ENCODE data around the gene TMEM178B. TPM values are rescaled to one million over a fixed set of nuclear protein-coding genes. Genes with fewer than 3 reads are reported as not detected.

TMEM178B gene
- total and polyA plus RNA-seq, 2 of the 13 experiments (the other 11 are each of a cell fraction or from before 2014, with no cell fraction given): 0.01 to 0.02 TPM

GRCh38 chr7:141351175-141351574, 277.3 kb downstream of the TMEM178B start:
- ATAC-seq (no peak), DNase-seq (ENCODE audit: low spot score) (no peak), FAIRE-seq (no peak)
- Histone ChIP-seq H3K27me3 (ENCODE audit: control insufficient read depth in 1 of 2, insufficient read depth in 2 of 2, low read length in 2 of 2) (peaks cover 0 to 21% of the 10 kb centered on the region in 2 experiments; a peak in 3 of 5 replicates), H3K4me2 (ENCODE audit: low read depth, low read length) (no peak overlapping the region), H3K9ac (ENCODE audit: insufficient read depth, low read depth, low read length) (no peak overlapping the region), H3K9me3 (ENCODE audit: low read length) (no peaks in the 10 kb centered on the region), H3K79me2 (ENCODE audit: insufficient read depth, low read length) (no peaks in the 10 kb centered on the region), H3K4me3 (replicated peaks in 1 of 3; ENCODE audit: insufficient read depth in 1 of 3, low read depth in 2 of 3, low read length in 3 of 3) (no peak overlapping the region), H4K20me1 (ENCODE audit: insufficient read depth, low read length) (no peaks in the 10 kb centered on the region), H3K36me3 (replicated peaks in 1 of 2; ENCODE audit: control insufficient read depth in 1 of 2, insufficient read depth in 2 of 2, low read length in 2 of 2) (no peaks in the 10 kb centered on the region), H2AFZ (ENCODE audit: low read length) (no peak overlapping the region), H3K27ac (ENCODE audit: extremely low read length, insufficient read depth, low read length) (no peak overlapping the region), H3K4me1 (ENCODE audit: insufficient read depth, low read length) (no peaks in the 10 kb centered on the region)
- intact Hi-C loops (cut with micrococcal nuclease; ENCODE audit: unreplicated experiment): no loop called here
- ChIA-PET CTCF (ENCODE audit: low intra/inter-chr PET ratio, low total read pairs) (no interaction called here), POLR2A (no interaction called here)
- in situ Hi-C loops (cut with HindIII; ENCODE audit: extremely low pct_ligation_motif_present, low pct_unique_long_range_greater_than_20kb): no loop called here
- BruUV-seq (replicated peaks): no TSS peak
- 0% methylated on average over 3 of the region's 3 CpGs for WGBS (ENCODE audit: low lambda C conversion rate)
- TF ChIP-seq CBX1 (IDR thresholded peaks at IDR 0.05; ENCODE audit: low read depth) (no peak), ZNF44 (CRISPR knock-in tag; IDR thresholded peaks at IDR 0.05) (no peak), ZNF709 (CRISPR knock-in tag; IDR thresholded peaks at IDR 0.05) (no peak), ZNF780A (CRISPR knock-in tag; IDR thresholded peaks at IDR 0.05) (no peak), TEAD2 (CRISPR knock-in tag; IDR thresholded peaks at IDR 0.05) (no peak), IKZF4 (CRISPR knock-in tag; IDR thresholded peaks at IDR 0.05; ENCODE audit: borderline replicate concordance, low read depth, not compliant biosample characterization) (no peak), CAMTA2 (CRISPR knock-in tag; IDR thresholded peaks at IDR 0.05; ENCODE audit: borderline replicate concordance) (no peak), LCORL (IDR thresholded peaks at IDR 0.05) (no peak), LCORL (CRISPR knock-in tag; IDR thresholded peaks at IDR 0.05) (no peak), ZNF230 (CRISPR knock-in tag; IDR thresholded peaks at IDR 0.05) (no peak), ATF4 (CRISPR knock-in tag; IDR thresholded peaks at IDR 0.05) (no peak), ZNF264 (CRISPR knock-in tag; IDR thresholded peaks at IDR 0.05) (no peak), ZNF530 (CRISPR knock-in tag; IDR thresholded peaks at IDR 0.05; ENCODE audit: low read depth) (no peak), ZNF749 (CRISPR knock-in tag; IDR thresholded peaks at IDR 0.05; ENCODE audit: borderline replicate concordance) (no peak), NCOA1 (CRISPR knock-in tag; IDR thresholded peaks at IDR 0.05) (no peak)
- TF ChIP-seq, protein P1, sequence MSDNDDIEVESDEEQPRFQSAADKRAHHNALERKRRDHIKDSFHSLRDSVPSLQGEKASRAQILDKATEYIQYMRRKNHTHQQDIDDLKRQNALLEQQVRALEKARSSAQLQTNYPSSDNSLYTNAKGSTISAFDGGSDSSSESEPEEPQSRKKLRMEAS (IDR thresholded peaks at IDR 0.05): no peak

Measured in HepG2 (cell line).